H1 (cell line): ENCODE results near the gene FANCF. TPM values are rescaled to one million over a fixed set of nuclear protein-coding genes. Genes with fewer than 3 reads are reported as not detected.
A peak's percentile ranks its signal among the peaks of the same experiment; 100 is the strongest.

Experiments used
- CTCF ChIA-PET: fragments of 300-600 bp; sonication (Branson Sonifier 250); formaldehyde crosslinking; loops from one replicate; lab custom pipeline; 2021; ENCODE audit not compliant: partially characterized antibody; lab: Charles Lee
- POLR2A ChIA-PET: fragments of 300-600 bp; sonication (Branson Sonifier 250); formaldehyde crosslinking; loops from one replicate; lab custom pipeline; 2021; ENCODE audit warnings: inconsistent platforms; ENCODE audit not compliant: partially characterized antibody; lab: Charles Lee
- DNase-seq, 2 experiments: peaks; one replicate each; pipeline versions ENCODE4 v3.0.0 to v3.0.0-alpha.2; 2010 to 2022; ENCODE audit warnings: low spot score in 2 of 2, low read depth in 1 of 2, mixed read lengths in 1 of 2
- FAIRE-seq: peaks from 2 replicates; lab custom pipeline; 2011; peaks lifted over from hg19 to GRCh38; lab: Jason Lieb, UNC
- H2AFZ ChIP-seq: 2 replicates; pipeline ENCODE4 v1.8.1; 2012; ENCODE audit warnings: low read length, inconsistent platforms
- H2AK5ac ChIP-seq: 2 replicates; pipeline ENCODE4 v1.6.1; 2013; ENCODE audit warnings: low read depth, low read length
- H2BK120ac ChIP-seq: replicated peaks from 2 replicates; pipeline ENCODE3; 2013; ENCODE audit warnings: low read depth, low read length, inconsistent platforms
- H2BK12ac ChIP-seq: 2 replicates; pipeline ENCODE4 v1.6.1; 2013; ENCODE audit warnings: low read depth, low read length
- H2BK15ac ChIP-seq: 2 replicates; pipeline ENCODE4 v1.6.1; 2013; ENCODE audit warnings: low read length
- H2BK20ac ChIP-seq: 2 replicates; pipeline ENCODE4 v1.6.1; 2013; ENCODE audit warnings: low read length
- H2BK5ac ChIP-seq: 2 replicates; pipeline ENCODE4 v1.6.1; 2013; ENCODE audit warnings: low read depth, low read length
- H3K14ac ChIP-seq: 2 replicates; pipeline ENCODE4 v1.6.1; 2013; ENCODE audit warnings: inconsistent platforms; ENCODE audit not compliant: insufficient read length
- H3K18ac ChIP-seq: 2 replicates; pipeline ENCODE4 v1.6.1; 2013; ENCODE audit warnings: low read length; ENCODE audit errors: extremely low read depth
- H3K23ac ChIP-seq: 2 replicates; pipeline ENCODE4 v1.6.1; 2013; ENCODE audit warnings: inconsistent platforms; ENCODE audit not compliant: insufficient read length
- H3K23me2 ChIP-seq: 2 replicates; pipeline ENCODE4 v1.6.1; 2013; ENCODE audit warnings: low read depth, low read length
- H3K27ac ChIP-seq: 2 replicates; pipeline ENCODE4 v1.6.1; 2011; ENCODE audit warnings: low read depth, low read length, inconsistent platforms
- H3K27me3 ChIP-seq, 4 experiments: replicated peaks in 1 of 4; 1 replicate in 1 of 4; 2 replicates in 3 of 4; pipeline versions ENCODE4 v1.6.1 to v1.8.1; 2011 to 2013; ENCODE audit warnings: low read length in 3 of 4, mild to moderate bottlenecking in 3 of 4, inconsistent platforms in 2 of 4, mixed read lengths in 2 of 4, moderate library complexity in 1 of 4; ENCODE audit not compliant: control insufficient read depth in 3 of 4, insufficient read depth in 3 of 4; ENCODE audit errors: extremely low read depth in 1 of 4
- H3K36me3 ChIP-seq, 4 experiments: 2 replicates each; pipeline versions ENCODE4 v1.6.1 to v1.8.1; 2011 to 2013; ENCODE audit warnings: mild to moderate bottlenecking in 4 of 4, low read length in 3 of 4, moderate library complexity in 2 of 4, control low read depth in 1 of 4, inconsistent platforms in 1 of 4; ENCODE audit not compliant: insufficient read depth in 4 of 4, control insufficient read depth in 2 of 4
- H3K4ac ChIP-seq: replicated peaks from 2 replicates; pipeline ENCODE3; 2013; ENCODE audit warnings: low read length, low read depth, mixed read lengths, inconsistent platforms; ENCODE audit not compliant: insufficient read length
- H3K4me1 ChIP-seq, 4 experiments: replicated peaks in 1 of 4; 1 replicate in 1 of 4; 2 replicates in 3 of 4; pipeline versions ENCODE4 v1.6.1 to v1.8.1; 2011 to 2013; ENCODE audit warnings: low read length in 3 of 4, inconsistent platforms in 2 of 4, mixed read lengths in 1 of 4; ENCODE audit not compliant: insufficient read depth in 4 of 4, control insufficient read depth in 3 of 4
- H3K4me2 ChIP-seq, 2 experiments: 2 replicates each; pipeline versions ENCODE4 v1.6.1 to v1.8.1; 2011 to 2013; ENCODE audit warnings: low read depth in 2 of 2, low read length in 2 of 2, control low read depth in 1 of 2, inconsistent platforms in 1 of 2, mild to moderate bottlenecking in 1 of 2; ENCODE audit not compliant: insufficient read depth in 1 of 2
- H3K4me3 ChIP-seq, 4 experiments: fragments of 200-600, 300-600 bp in 1 of 4; sonication (generic), shearing (Covaris generic), sonication (Bioruptor Twin) in 1 of 4; 2 replicates each; pipeline versions ENCODE4 v1.5.1 to v1.8.1; 2011 to 2016; ENCODE audit warnings: low read length in 4 of 4, low read depth in 3 of 4, control low read depth in 2 of 4, inconsistent platforms in 2 of 4, mild to moderate bottlenecking in 2 of 4, mixed read lengths in 1 of 4, moderate library complexity in 1 of 4; ENCODE audit not compliant: insufficient read depth in 2 of 4; ENCODE audit errors: extremely low read depth in 1 of 4
- H3K56ac ChIP-seq: replicated peaks from 2 replicates; pipeline ENCODE3; 2013; ENCODE audit warnings: low read depth, mild to moderate bottlenecking, mixed read lengths, low read length, inconsistent platforms; ENCODE audit not compliant: insufficient read length
- H3K79me1 ChIP-seq: 2 replicates; pipeline ENCODE4 v1.6.1; 2013; ENCODE audit warnings: low read depth, low read length, control low read depth
- H3K79me2 ChIP-seq, 2 experiments: 2 replicates each; pipeline versions ENCODE4 v1.6.1 to v1.8.1; 2012 to 2013; ENCODE audit warnings: low read length in 2 of 2, mild to moderate bottlenecking in 2 of 2, inconsistent platforms in 1 of 2; ENCODE audit not compliant: insufficient read depth in 2 of 2, control insufficient read depth in 1 of 2
- H3K9ac ChIP-seq, 4 experiments: replicated peaks in 1 of 4; 1 replicate in 1 of 4; 2 replicates in 3 of 4; pipeline versions ENCODE4 v1.6.1 to v1.8.1; 2011 to 2013; ENCODE audit warnings: low read depth in 3 of 4, low read length in 3 of 4, control low read depth in 2 of 4, mild to moderate bottlenecking in 2 of 4, moderate library complexity in 2 of 4, inconsistent platforms in 1 of 4; ENCODE audit errors: extremely low read depth in 1 of 4
- H3K9me3 ChIP-seq, 2 experiments: 2 replicates each; pipeline versions ENCODE4 v1.6.1 to v1.8.1; 2012 to 2013; ENCODE audit warnings: mild to moderate bottlenecking in 2 of 2, moderate library complexity in 2 of 2, control low read depth in 1 of 2, inconsistent platforms in 1 of 2, low read depth in 1 of 2, low read length in 1 of 2, mixed read lengths in 1 of 2; ENCODE audit not compliant: insufficient read depth in 2 of 2
- H4K20me1 ChIP-seq, 2 experiments: replicated peaks in 1 of 2; 2 replicates each; pipeline versions ENCODE3 to v1.8.1; 2011 to 2013; ENCODE audit warnings: inconsistent platforms in 2 of 2, low read length in 2 of 2, mild to moderate bottlenecking in 1 of 2; ENCODE audit not compliant: insufficient read depth in 2 of 2, control insufficient read depth in 1 of 2
- H4K5ac ChIP-seq: 2 replicates; pipeline ENCODE4 v1.6.1; 2013; ENCODE audit warnings: low read length, low read depth, mixed read lengths, inconsistent platforms; ENCODE audit not compliant: insufficient read length
- H4K8ac ChIP-seq: 2 replicates; pipeline ENCODE4 v1.8.0; 2013; ENCODE audit warnings: mild to moderate bottlenecking, moderate library complexity, low read length, inconsistent platforms; ENCODE audit not compliant: insufficient read depth; ENCODE audit errors: extremely low read depth
- H4K91ac ChIP-seq: replicated peaks from 2 replicates; pipeline ENCODE3; 2013; ENCODE audit warnings: low read length, mixed read lengths, inconsistent platforms; ENCODE audit not compliant: insufficient read length
- EP300 ChIP-seq, 2 experiments: IDR thresholded peaks; 1 replicate in 1 of 2; 2 replicates in 1 of 2; pipeline ENCODE4 v1.6.1; 2011 to 2012; ENCODE audit warnings: low read depth in 2 of 2, low read length in 2 of 2, mild to moderate bottlenecking in 2 of 2, borderline replicate concordance in 1 of 2, inconsistent platforms in 1 of 2, moderate library complexity in 1 of 2
- EZH2 ChIP-seq: fragments of 200-600 bp; sonication (generic); IDR thresholded peaks from 2 replicates; pipeline ENCODE4 v1.7.1; 2012; ENCODE audit warnings: low read depth, mild to moderate bottlenecking, moderate library complexity, low read length, inconsistent platforms; ENCODE audit not compliant: severe bottlenecking
- JUN ChIP-seq: IDR thresholded peaks from 2 replicates; pipeline ENCODE4 v1.6.1; 2011; ENCODE audit warnings: low read depth, mild to moderate bottlenecking, improper control_type of control experiment, low read length
- KDM4A ChIP-seq: IDR thresholded peaks from one replicate; pipeline ENCODE4 v1.7.1; 2012; ENCODE audit warnings: low read depth, mild to moderate bottlenecking, moderate library complexity, low read length, inconsistent platforms; ENCODE audit not compliant: severe bottlenecking
- RAD21 ChIP-seq, 2 experiments: IDR thresholded peaks in 1 of 2; conservative IDR thresholded peaks in 1 of 2; 2 replicates each; pipeline ENCODE4 v1.6.1; 2011; ENCODE audit warnings: low read depth in 2 of 2, low read length in 2 of 2, improper control_type of control experiment in 1 of 2, inconsistent platforms in 1 of 2, mild to moderate bottlenecking in 1 of 2, moderate library complexity in 1 of 2
- RBBP5 ChIP-seq: IDR thresholded peaks from 2 replicates; pipeline ENCODE4 v1.7.1; 2012; ENCODE audit warnings: low read depth, mild to moderate bottlenecking, inconsistent platforms, low read length, moderate library complexity, borderline replicate concordance
- SAP30 ChIP-seq: fragments of 300-600 bp; sonication (generic); IDR thresholded peaks from 2 replicates; pipeline ENCODE4 v1.7.1; 2012; ENCODE audit warnings: low read length, moderate library complexity, mild to moderate bottlenecking, inconsistent platforms; ENCODE audit not compliant: insufficient read depth, insufficient replicate concordance
- SP4 ChIP-seq: IDR thresholded peaks from 2 replicates; pipeline ENCODE4 v1.6.1; 2012; ENCODE audit warnings: low read length, inconsistent platforms
- SRF ChIP-seq: IDR thresholded peaks from 2 replicates; pipeline ENCODE4 v1.6.1; 2011; ENCODE audit warnings: mild to moderate bottlenecking, low read depth, low read length, moderate library complexity
- SUZ12 ChIP-seq: fragments of 200-600 bp; sonication (generic); IDR thresholded peaks from 2 replicates; pipeline ENCODE4 v1.6.1; 2012; ENCODE audit warnings: mild to moderate bottlenecking, inconsistent platforms, low read length, moderate library complexity, mixed read lengths
- WGBS, 2 experiments: shearing (Covaris generic) in 1 of 2; methylation state at CpG; one replicate each; pipeline versions ENCODE4 v1.1.6 to v1.1.7; 2013 to 2015; ENCODE audit warnings: low lambda C conversion rate in 2 of 2, mixed read lengths in 2 of 2, inconsistent platforms in 1 of 2, low coverage in 1 of 2, missing lambda C conversion rate in 1 of 2; ENCODE audit not compliant: insufficient replicate concordance in 2 of 2, insufficient coverage in 1 of 2, insufficient read length in 1 of 2; ENCODE audit errors: extremely low coverage in 1 of 2, missing lambda C conversion rate in 1 of 2; 5-methylcytosine and 5-hydroxymethylcytosine counted together
- polyA plus RNA-seq, 7 experiments: library from polyadenylated mRNA; depleted of rRNA in 3 of 7; stranded (reverse) in 5 of 7; unstranded in 2 of 7; fragments of >200 nt in 5 of 7; fragments of 200-250 nt in 2 of 7; gene quantifications; 1 replicate in 5 of 7; 2 replicates in 1 of 7; 4 replicates in 1 of 7; pipeline versions ENCODE4 v1.2.1 to v1.2.3, GENCODE V29; 2011 to 2013; ENCODE audit warnings: missing spikeins in 2 of 7, mixed read lengths in 2 of 7
- total RNA-seq: library from RNA; stranded (reverse); fragmentation: NEBNext Ultra II Directional; extraction: Animal tissue kit (Norgen Biotek cat#: 25700); gene quantifications from 2 replicates; pipeline ENCODE4 v1.2.1, GENCODE V29; 2021

The FANCF gene
- total and polyA plus RNA-seq, 2 of the 8 experiments (the other 6 are each of a cell fraction or from before 2014, with no cell fraction given): 10.0 to 29.4 TPM

- Histone ChIP-seq H3K23me2 (peaks cover 5% of the 10 kb centered on the region; the same call in 1 of the 2 replicates), H4K8ac (no peak overlapping the region), H2AFZ (no peak overlapping the region), H4K5ac (no peak overlapping the region), H3K4me2 (no peak overlapping the region; a peak in 1 of 4 replicates), H4K20me1 (no peaks in the 10 kb centered on the region), H3K9ac (no peak overlapping the region), H2BK20ac (no peak overlapping the region), H2BK5ac (no peak overlapping the region), H2BK120ac (no peak overlapping the region), H3K79me2 (no peaks in the 10 kb centered on the region), H3K4ac (no peak overlapping the region), H3K27me3 (peaks cover 0 to 7% (median 2%) of the 10 kb centered on the region in 4 experiments; a peak in 3 of 7 replicates), H3K56ac (no peak overlapping the region), H3K9me3 (no peaks in the 10 kb centered on the region), H2AK5ac (no peak overlapping the region), H3K14ac (no peak overlapping the region), H4K91ac (no peak overlapping the region), H3K79me1 (no peaks in the 10 kb centered on the region), H2BK12ac (no peak overlapping the region)
- no peak for FAIRE-seq
- DNase-seq: no peak
- ChIA-PET CTCF (interaction anchor here (0.7 to 2.3 kb wide), 3 partner anchors 11 to 125 kb away, joined by 3 to 5 read pairs (median 4); no protein-coding TSS in a partner anchor), POLR2A (interaction anchor here (0.8 kb wide), 1 partner anchor 42 kb away, joined by 3 read pairs; no protein-coding TSS in a partner anchor)
- WGBS, 2 experiments: 89% methylated on average over 3 of the region's 3 CpGs; no CpG with 5 or more reads in 1 of the 2 experiments
- no peak for TF ChIP-seq EZH2
- TF ChIP-seq EP300 (IDR thresholded peaks at IDR 0.05; ENCODE audit: borderline replicate concordance in 1 of 2, low read depth in 2 of 2, low read length in 2 of 2): no peak
- TF ChIP-seq SP4: no peak
- no peak for TF ChIP-seq RAD21 (IDR thresholded peaks at IDR 0.05 in 1 of 2, conservative IDR thresholded peaks at IDR 0.05 in 1 of 2; ENCODE audit: low read depth in 2 of 2, low read length in 2 of 2)
- no peak for TF ChIP-seq SRF
- TF ChIP-seq RBBP5: no peak
- TF ChIP-seq SAP30: no peak
- no peak for TF ChIP-seq JUN
- TF ChIP-seq KDM4A: no peak
- TF ChIP-seq SUZ12: no peak
- TF ChIP-seq, all 59 proteins: peak for 0
- Histone ChIP-seq H3K4me3 (no peak overlapping the region), H2BK15ac (0 out of 2 replicates have a peak overlapping the region, but pooled peaks have one; percentile 10), H3K18ac (peak overlapping the region; percentile 27; the same call in 1 of the 2 replicates), H3K4me1 (peaks cover 2 to 10% (median 4%) of the 10 kb centered on the region in 4 experiments; a peak in 4 of 7 replicates), H3K23ac (no peak overlapping the region), H3K36me3 (no peaks in the 10 kb centered on the region), H3K27ac (no peak overlapping the region)
Observed at GRCh38 chr11:22668005-22668796, 42.6 kb upstream of the FANCF start.
